ENCODE data around the gene EVA1C. TPM values are rescaled to one million over a fixed set of nuclear protein-coding genes. Genes with fewer than 3 reads are reported as not detected.
A peak's percentile ranks its signal among the peaks of the same experiment; 100 is the strongest.
"Not testable (repeated sequence)": the region's sequence is repeated elsewhere in the genome, so short reads cannot be mapped to it uniquely, and the experiment has no call there.

EVA1C gene
- total RNA-seq, 2 experiments from 2014 or later = 9.3 to 12.4 TPM

GRCh38 chr21:32554832-32555638 lies 142.5 kb downstream of the EVA1C start:
- no peak overlapping the region for H3K27ac Mint-ChIP-seq
- ATAC-seq (ENCODE audit: low read depth) (no peak), DNase-seq (no peak)
- no peaks in the 10 kb centered on the region for H3K36me3 Mint-ChIP-seq
- no peaks in the 10 kb centered on the region for H3K9me3 Mint-ChIP-seq
- POLR2A ChIA-PET = no interaction called here
- peaks cover 3% of the 10 kb centered on the region for H3K27me3 Mint-ChIP-seq
- peaks cover 5% of the 10 kb centered on the region for H3K4me1 Mint-ChIP-seq
- no peak overlapping the region for H3K4me3 Mint-ChIP-seq

DNA sequence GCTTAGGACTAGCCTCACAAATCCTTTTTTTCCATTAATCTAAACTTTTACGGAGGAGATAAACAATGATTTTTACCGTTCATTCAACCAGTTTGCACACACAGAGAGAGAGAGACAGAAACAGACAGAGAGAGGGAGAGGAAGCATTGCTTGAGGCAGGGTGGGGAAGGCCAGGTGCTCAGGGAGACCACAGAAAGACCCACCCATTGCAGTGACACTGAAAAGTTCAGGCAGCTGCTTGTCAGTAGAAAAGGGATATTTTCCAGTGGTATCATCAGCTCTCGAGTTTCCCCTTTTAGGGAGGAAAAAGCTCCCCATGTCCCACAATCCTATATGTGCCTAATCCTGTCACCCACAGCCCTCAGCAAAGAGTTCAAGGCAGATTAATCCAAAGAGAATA lies 145.6 kb downstream of the EVA1C start:
- POLR2A ChIA-PET = no interaction called here
- no peaks in the 10 kb centered on the region for H3K27me3 Mint-ChIP-seq
- ATAC-seq (ENCODE audit: low read depth) = no peak
- DNase-seq = no peak
- no peaks in the 10 kb centered on the region for H3K9me3 Mint-ChIP-seq
- no peaks in the 10 kb centered on the region for H3K36me3 Mint-ChIP-seq
- no peak overlapping the region for H3K27ac Mint-ChIP-seq
- no peak overlapping the region for H3K4me3 Mint-ChIP-seq
- peaks cover 5% of the 10 kb centered on the region for H3K4me1 Mint-ChIP-seq

DNA sequence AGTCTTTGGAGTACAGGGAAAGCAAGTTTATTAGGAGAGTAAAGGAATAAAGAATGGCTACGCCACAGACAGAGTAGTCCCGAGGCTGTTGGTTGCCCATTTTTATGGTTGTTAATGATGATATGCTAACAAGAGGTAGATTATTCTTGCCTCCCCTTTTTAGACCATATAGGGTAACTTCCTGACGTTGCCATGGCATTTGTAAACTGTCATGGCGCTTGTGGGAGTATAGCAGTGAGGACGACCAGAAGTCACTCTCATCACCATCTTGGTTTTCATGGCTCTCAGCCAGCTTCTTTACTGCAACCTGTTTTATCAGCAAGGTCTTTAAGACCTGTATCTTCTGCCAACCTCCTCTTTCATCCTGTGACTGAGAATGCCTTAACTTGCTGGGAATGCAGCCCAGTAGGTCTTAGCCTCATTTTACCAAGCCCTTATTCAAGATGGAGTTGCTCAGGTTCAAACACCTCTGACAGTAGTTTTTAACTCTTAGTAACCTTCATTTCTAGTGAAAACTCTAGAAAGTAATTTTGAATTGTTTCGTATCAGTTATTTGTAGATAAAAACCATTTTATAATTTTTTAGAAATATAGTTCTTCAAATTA lies 146.6 kb downstream of the EVA1C start:
- Mint-ChIP-seq H3K27ac (no peak overlapping the region), H3K4me3 (no peak overlapping the region), H3K36me3 (no peaks in the 10 kb centered on the region), H3K27me3 (no peaks in the 10 kb centered on the region), H3K9me3 (no peaks in the 10 kb centered on the region), H3K4me1 (peaks cover 5% of the 10 kb centered on the region)
- ATAC-seq (ENCODE audit: low read depth) = no peak
- DNase-seq = no peak
- POLR2A ChIA-PET = no interaction called here

DNA sequence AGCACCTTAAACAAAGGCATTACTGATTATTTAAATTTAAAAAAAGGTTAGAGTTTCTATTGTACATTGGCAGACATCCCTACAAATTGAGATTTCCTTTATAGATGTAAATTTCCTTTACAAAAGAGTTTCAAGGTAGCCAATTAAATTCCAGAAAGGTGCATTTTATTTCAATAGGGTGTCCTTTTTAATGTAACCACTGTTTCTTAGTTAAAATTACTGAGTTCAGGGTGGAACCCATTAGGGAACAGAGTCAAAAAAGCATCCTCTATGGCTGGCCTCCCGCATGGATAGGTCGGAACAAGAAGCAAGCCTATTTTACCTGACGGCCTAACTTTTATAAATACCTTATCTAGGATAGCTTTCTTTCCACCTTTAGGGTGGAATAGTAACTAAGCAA lies 148.4 kb downstream of the EVA1C start:
- Mint-ChIP-seq H3K27me3 (no peaks in the 10 kb centered on the region), H3K4me1 (no peaks in the 10 kb centered on the region), H3K36me3 (peaks cover 6% of the 10 kb centered on the region), H3K9me3 (peaks cover 10% of the 10 kb centered on the region), H3K4me3 (no peak overlapping the region), H3K27ac (no peak overlapping the region)
- DNase-seq (no peak), ATAC-seq (ENCODE audit: low read depth) (no peak)
- POLR2A ChIA-PET = no interaction called here

- DNase-seq; H3K4me1 Mint-ChIP-seq; H3K36me3 Mint-ChIP-seq; POLR2A ChIA-PET; H3K27ac Mint-ChIP-seq; H3K9me3 Mint-ChIP-seq; H3K27me3 Mint-ChIP-seq; H3K4me3 Mint-ChIP-seq; ATAC-seq (ENCODE audit: low read depth): not testable (repeated sequence)
Measured at GRCh38 chr21:32561476-32561875, 149.0 kb downstream of the EVA1C start.

DNA sequence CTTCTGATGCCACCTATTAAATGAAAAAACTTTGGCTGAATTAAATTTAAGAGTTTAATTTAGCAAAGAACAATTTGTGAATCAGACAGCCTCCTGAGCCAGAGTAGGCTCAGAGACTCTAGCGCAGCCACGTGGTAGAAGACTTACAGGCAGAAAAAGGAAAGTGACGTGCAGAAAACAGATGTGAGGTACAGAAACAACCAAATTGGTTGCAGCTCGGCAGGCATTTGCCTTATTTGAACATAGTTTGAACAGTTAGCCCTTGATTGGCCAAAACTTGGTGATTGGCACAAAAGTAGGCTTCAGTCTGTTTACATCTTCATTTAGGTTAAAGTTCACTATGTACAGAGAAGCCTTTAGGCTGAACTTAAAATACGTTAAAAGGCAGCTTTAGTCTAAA lies 149.9 kb downstream of the EVA1C start:
- Mint-ChIP-seq H3K27me3 (no peaks in the 10 kb centered on the region), H3K4me3 (no peak overlapping the region), H3K36me3 (peaks cover 6% of the 10 kb centered on the region), H3K4me1 (no peaks in the 10 kb centered on the region), H3K27ac (no peak overlapping the region), H3K9me3 (peaks cover 10% of the 10 kb centered on the region)
- peak; percentile 70 for ATAC-seq (ENCODE audit: low read depth)
- no peak for DNase-seq
- POLR2A ChIA-PET = no interaction called here

DNA sequence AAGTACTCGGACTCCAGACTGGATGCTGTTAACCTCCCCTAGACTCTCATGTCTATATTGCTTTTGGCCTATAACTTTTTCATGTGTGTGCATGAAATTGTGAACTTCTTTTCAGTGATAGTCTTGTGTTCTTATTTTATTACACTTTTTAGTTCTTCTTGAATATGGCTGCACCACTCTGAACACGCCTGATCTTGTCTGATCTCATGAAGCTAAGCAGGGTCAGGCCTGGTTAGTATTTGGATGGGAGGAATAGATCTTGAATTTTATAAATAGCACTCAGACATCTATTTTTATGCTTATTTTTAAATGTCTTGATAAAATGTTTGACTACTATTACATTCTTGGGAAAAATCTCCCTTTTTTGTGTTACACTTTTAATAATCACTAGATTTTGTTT lies 150.4 kb downstream of the EVA1C start:
- Mint-ChIP-seq H3K27me3 (no peaks in the 10 kb centered on the region), H3K4me1 (no peaks in the 10 kb centered on the region), H3K9me3 (peaks cover 10% of the 10 kb centered on the region), H3K36me3 (peaks cover 6% of the 10 kb centered on the region), H3K27ac (no peak overlapping the region), H3K4me3 (no peak overlapping the region)
- POLR2A ChIA-PET = no interaction called here
- DNase-seq = no peak
- ATAC-seq (ENCODE audit: low read depth) = no peak

Other genes with a start within 250 kb of the EVA1C start
- 10 to 100 TPM; 19.7 to 21.2 TPM for gene MIS18A, start 133.7 kb upstream of the EVA1C start, total RNA-seq
- gene MRAP, start 113.9 kb upstream of the EVA1C start, total RNA-seq = not detected
- gene URB1, start 19.7 kb upstream of the EVA1C start, total RNA-seq = 10 to 100 TPM; 15.8 to 16.5 TPM
- 1 to 10 TPM in 1 of 2 experiments, under 1 TPM in 1; 0.23 to 1.1 TPM for gene TCP10L, start 172.8 kb downstream of the EVA1C start, total RNA-seq
- 10 to 100 TPM; 33.8 to 36.2 TPM for gene CFAP298, start 199.7 kb downstream of the EVA1C start, total RNA-seq

Measured in activated naive CD8-positive, alpha-beta T cell treated with anti-CD3 and anti-CD28 coated beads, Interleukin-2, amount 10 ng/mL, durations not matched to agents 7 days and 5 days (primary cell).